ENCODE data around the gene TSPEAR.

GRCh38 chr21:44471996-44472395 lies 239.4 kb downstream of the TSPEAR start:
- TF ChIP-seq CTCF (IDR thresholded peaks at IDR 0.05) (no peak), POLR2A (IDR thresholded peaks at IDR 0.05; ENCODE audit: low read depth) (no peak), EP300 (IDR thresholded peaks at IDR 0.05) (no peak)
